ENCODE results near the gene ABHD2. TPM values are rescaled to one million over a fixed set of nuclear protein-coding genes. Genes with fewer than 3 reads are reported as not detected.

The ABHD2 gene
- total and polyA plus RNA-seq, 9 of the 15 experiments (the other 6 are each of a cell fraction or from before 2014, with no cell fraction given), result 16.9 to 99.8 (median 47.5) TPM

DNA sequence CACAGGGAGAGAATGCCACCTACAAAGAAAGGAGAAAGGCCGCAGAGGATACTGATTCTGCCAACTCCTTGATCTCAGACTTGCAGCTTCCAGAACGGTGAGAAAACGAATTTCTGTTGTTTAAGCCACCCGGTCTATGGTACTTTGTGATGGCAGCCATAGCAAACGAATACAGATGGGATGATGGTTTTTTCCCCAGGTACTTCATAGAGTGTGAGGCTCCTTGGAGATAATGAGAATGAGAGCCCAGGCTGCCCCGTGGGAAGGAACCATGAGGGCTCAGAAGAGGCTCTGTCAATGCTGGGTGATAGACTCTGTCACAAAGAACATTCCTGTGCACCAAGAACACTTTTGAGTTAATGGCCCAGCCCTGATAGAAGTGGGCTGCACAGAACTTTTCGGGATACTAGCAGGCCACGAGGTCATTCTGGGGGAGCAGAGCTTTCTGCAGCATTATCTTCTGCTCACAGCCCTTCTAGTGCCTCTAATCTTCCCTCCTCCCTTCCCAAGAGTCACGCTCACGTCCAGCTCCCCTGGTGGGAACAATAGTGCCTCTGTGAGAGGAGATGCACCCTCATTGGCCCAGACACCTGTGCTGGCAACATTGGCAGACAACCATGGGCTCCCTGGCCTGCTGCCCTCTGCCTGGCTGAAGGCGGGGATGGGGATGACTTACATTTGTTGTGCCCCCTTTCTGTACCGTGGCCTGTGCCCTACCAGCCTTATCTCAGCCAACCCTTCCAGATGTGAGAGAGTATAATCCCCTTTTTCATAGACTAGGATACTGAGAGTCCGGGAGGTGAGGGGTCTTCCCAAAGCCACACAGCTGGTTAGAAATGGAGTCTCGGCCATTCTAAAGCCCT lies 138.3 kb downstream of the ABHD2 start (continued):
- TF ChIP-seq ETV5 (CRISPR knock-in tag; IDR thresholded peaks at IDR 0.05; ENCODE audit: low read depth), result no peak
- TF ChIP-seq CBX3 (IDR thresholded peaks at IDR 0.05; ENCODE audit: borderline replicate concordance in 1 of 2, low read length in 2 of 2), result no peak
- TF ChIP-seq PML (IDR thresholded peaks at IDR 0.05; ENCODE audit: low read length), result no peak
- TF ChIP-seq GATA2 (CRISPR knock-in tag; IDR thresholded peaks at IDR 0.05), result peak; percentile 29; the same call in 1 of the 2 replicates
- peak; percentile 12; the same call in 1 of the 2 replicates for TF ChIP-seq CC2D1A (IDR thresholded peaks at IDR 0.05)
- peak; percentile 49; the same call in 1 of the 2 replicates for TF ChIP-seq POLR2AphosphoS5 (IDR thresholded peaks at IDR 0.05; ENCODE audit: control insufficient read depth, insufficient read depth, low read depth, low read length)
- TF ChIP-seq, protein P1, sequence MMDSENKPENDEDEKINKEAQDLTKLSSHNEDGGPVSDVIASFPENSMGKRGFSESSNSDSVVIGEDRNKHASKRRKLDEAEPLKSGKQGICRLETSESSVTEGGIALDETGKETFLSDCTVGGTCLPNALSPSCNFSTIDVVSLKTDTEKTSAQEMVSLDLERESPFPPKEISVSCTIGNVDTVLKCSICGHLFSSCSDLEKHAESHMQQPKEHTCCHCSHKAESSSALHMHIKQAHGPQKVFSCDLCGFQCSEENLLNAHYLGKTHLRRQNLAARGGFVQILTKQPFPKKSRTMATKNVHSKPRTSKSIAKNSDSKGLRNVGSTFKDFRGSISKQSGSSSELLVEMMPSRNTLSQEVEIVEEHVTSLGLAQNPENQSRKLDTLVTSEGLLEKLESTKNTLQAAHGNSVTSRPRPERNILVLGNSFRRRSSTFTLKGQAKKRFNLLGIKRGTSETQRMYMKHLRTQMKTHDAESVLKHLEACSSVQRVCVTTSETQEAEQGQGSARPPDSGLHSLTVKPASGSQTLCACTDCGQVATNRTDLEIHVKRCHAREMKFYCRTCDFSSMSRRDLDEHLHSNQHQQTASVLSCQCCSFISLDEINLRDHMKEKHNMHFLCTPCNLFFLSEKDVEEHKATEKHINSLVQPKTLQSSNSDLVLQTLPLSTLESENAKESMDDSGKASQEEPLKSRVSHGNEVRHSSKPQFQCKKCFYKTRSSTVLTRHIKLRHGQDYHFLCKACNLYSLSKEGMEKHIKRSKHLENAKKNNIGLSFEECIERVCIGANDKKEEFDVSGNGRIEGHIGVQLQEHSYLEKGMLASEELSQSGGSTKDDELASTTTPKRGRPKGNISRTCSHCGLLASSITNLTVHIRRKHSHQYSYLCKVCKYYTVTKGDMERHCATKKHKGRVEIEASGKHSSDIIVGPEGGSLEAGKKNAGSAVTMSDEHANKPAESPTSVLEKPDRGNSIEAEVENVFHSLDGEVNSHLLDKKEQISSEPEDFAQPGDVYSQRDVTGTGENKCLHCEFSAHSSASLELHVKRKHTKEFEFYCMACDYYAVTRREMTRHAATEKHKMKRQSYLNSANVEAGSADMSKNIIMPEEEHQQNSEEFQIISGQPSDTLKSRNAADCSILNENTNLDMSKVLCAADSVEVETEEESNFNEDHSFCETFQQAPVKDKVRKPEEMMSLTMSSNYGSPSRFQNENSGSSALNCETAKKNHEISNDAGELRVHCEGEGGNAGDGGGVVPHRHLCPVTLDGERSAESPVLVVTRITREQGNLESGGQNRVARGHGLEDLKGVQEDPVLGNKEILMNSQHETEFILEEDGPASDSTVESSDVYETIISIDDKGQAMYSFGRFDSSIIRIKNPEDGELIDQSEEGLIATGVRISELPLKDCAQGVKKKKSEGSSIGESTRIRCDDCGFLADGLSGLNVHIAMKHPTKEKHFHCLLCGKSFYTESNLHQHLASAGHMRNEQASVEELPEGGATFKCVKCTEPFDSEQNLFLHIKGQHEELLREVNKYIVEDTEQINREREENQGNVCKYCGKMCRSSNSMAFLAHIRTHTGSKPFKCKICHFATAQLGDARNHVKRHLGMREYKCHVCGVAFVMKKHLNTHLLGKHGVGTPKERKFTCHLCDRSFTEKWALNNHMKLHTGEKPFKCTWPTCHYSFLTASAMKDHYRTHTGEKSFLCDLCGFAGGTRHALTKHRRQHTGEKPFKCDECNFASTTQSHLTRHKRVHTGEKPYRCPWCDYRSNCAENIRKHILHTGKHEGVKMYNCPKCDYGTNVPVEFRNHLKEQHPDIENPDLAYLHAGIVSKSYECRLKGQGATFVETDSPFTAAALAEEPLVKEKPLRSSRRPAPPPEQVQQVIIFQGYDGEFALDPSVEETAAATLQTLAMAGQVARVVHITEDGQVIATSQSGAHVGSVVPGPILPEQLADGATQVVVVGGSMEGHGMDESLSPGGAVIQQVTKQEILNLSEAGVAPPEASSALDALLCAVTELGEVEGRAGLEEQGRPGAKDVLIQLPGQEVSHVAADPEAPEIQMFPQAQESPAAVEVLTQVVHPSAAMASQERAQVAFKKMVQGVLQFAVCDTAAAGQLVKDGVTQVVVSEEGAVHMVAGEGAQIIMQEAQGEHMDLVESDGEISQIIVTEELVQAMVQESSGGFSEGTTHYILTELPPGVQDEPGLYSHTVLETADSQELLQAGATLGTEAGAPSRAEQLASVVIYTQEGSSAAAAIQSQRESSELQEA (IDR thresholded peaks at IDR 0.05; ENCODE audit: low read depth), result no peak
- TF ChIP-seq SMARCA4 (IDR thresholded peaks at IDR 0.05), result peak; percentile 70
- TF ChIP-seq, protein P2, sequence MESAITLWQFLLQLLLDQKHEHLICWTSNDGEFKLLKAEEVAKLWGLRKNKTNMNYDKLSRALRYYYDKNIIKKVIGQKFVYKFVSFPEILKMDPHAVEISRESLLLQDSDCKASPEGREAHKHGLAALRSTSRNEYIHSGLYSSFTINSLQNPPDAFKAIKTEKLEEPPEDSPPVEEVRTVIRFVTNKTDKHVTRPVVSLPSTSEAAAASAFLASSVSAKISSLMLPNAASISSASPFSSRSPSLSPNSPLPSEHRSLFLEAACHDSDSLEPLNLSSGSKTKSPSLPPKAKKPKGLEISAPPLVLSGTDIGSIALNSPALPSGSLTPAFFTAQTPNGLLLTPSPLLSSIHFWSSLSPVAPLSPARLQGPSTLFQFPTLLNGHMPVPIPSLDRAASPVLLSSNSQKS (CRISPR knock-in tag; IDR thresholded peaks at IDR 0.05), result no peak
- TF ChIP-seq CREB1 (IDR thresholded peaks at IDR 0.05), result peak; percentile 9; the same call in 1 of the 2 replicates
- no peak for TF ChIP-seq CREB1 (CRISPR knock-in tag; IDR thresholded peaks at IDR 0.05)
- no peak for TF ChIP-seq FOXA1 (IDR thresholded peaks at IDR 0.05; ENCODE audit: borderline replicate concordance)
- TF ChIP-seq CBFA2T2 (conservative IDR thresholded peaks at IDR 0.05), result peak; percentile 83
- TF ChIP-seq, protein P3, sequence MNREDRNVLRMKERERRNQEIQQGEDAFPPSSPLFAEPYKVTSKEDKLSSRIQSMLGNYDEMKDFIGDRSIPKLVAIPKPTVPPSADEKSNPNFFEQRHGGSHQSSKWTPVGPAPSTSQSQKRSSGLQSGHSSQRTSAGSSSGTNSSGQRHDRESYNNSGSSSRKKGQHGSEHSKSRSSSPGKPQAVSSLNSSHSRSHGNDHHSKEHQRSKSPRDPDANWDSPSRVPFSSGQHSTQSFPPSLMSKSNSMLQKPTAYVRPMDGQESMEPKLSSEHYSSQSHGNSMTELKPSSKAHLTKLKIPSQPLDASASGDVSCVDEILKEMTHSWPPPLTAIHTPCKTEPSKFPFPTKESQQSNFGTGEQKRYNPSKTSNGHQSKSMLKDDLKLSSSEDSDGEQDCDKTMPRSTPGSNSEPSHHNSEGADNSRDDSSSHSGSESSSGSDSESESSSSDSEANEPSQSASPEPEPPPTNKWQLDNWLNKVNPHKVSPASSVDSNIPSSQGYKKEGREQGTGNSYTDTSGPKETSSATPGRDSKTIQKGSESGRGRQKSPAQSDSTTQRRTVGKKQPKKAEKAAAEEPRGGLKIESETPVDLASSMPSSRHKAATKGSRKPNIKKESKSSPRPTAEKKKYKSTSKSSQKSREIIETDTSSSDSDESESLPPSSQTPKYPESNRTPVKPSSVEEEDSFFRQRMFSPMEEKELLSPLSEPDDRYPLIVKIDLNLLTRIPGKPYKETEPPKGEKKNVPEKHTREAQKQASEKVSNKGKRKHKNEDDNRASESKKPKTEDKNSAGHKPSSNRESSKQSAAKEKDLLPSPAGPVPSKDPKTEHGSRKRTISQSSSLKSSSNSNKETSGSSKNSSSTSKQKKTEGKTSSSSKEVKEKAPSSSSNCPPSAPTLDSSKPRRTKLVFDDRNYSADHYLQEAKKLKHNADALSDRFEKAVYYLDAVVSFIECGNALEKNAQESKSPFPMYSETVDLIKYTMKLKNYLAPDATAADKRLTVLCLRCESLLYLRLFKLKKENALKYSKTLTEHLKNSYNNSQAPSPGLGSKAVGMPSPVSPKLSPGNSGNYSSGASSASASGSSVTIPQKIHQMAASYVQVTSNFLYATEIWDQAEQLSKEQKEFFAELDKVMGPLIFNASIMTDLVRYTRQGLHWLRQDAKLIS (CRISPR knock-in tag; IDR thresholded peaks at IDR 0.05), result no peak
- TF ChIP-seq RBM22 (IDR thresholded peaks at IDR 0.05; ENCODE audit: low read depth, low read length, poor library complexity, severe bottlenecking), result no peak
